ENCODE measurements around the gene LCK. TPM values are rescaled to one million over a fixed set of nuclear protein-coding genes. Genes with fewer than 3 reads are reported as not detected.

The LCK gene
- total RNA-seq, 4 donors from 2014 or later: 0.38 to 3.6 (median 1.6) TPM

GRCh38 chr1:32286763-32287162 lies 35.7 kb downstream of the LCK start:
- no peak for TF ChIP-seq CTCF (IDR thresholded peaks at IDR 0.05; ENCODE audit: low read depth)

- TF ChIP-seq CTCF (IDR thresholded peaks at IDR 0.05; ENCODE audit: low read depth): no peak
These were observed 38.2 kb downstream of the LCK start for GRCh38 chr1:32289256-32289655.

- TF ChIP-seq CTCF (IDR thresholded peaks at IDR 0.05; ENCODE audit: low read depth): no peak
These were observed 40.2 kb downstream of the LCK start for GRCh38 chr1:32291145-32291707.

GRCh38 chr1:32291708-32292538 lies 40.9 kb downstream of the LCK start, which contains the start of gene HDAC1:
HDAC1 (plus strand) TSS chr1:32292083; CDS start chr1:32292170, 87 bp downstream.
- TF ChIP-seq CTCF (IDR thresholded peaks at IDR 0.05; ENCODE audit: low read depth): no peak

GRCh38 chr1:32299327-32299726 lies 48.3 kb downstream of the LCK start:
- TF ChIP-seq CTCF (IDR thresholded peaks at IDR 0.05; ENCODE audit: low read depth): no peak

GRCh38 chr1:32303358-32303757 lies 52.3 kb downstream of the LCK start:
- no peak for TF ChIP-seq CTCF (IDR thresholded peaks at IDR 0.05; ENCODE audit: low read depth)

GRCh38 chr1:32303997-32304622 lies 53.0 kb downstream of the LCK start:
- TF ChIP-seq CTCF (IDR thresholded peaks at IDR 0.05; ENCODE audit: low read depth): no peak

All from subcutaneous adipose tissue (tissue), 4 donors.